ENCODE data around the gene STAG1.

- TF ChIP-seq CTCF (IDR thresholded peaks at IDR 0.05), result no peak
- no peak for TF ChIP-seq POLR2AphosphoS5 (IDR thresholded peaks at IDR 0.05; ENCODE audit: low read depth, low read length)
- no peak for TF ChIP-seq SIN3A (IDR thresholded peaks at IDR 0.05; ENCODE audit: borderline replicate concordance, insufficient read depth, low read depth, low read length)
- no peak for TF ChIP-seq REST (IDR thresholded peaks at IDR 0.05; ENCODE audit: insufficient read depth in 1 of 2, low read depth in 2 of 2, low read length in 1 of 2)
These were observed 120.8 kb downstream of the STAG1 start for GRCh38 chr3:136631424-136631823.

Data from Panc1 (cell line).